Measurements from ENCODE around the gene TFDP1.

Gene TFDP1

GRCh38 chr13:113545455-113545930 lies 39.1 kb upstream of the TFDP1 start:
- Histone ChIP-seq H3K9me3 (no peaks in the 10 kb centered on the region), H3K36me3 (replicated peaks) (no peaks in the 10 kb centered on the region; the same call in 1 of the 2 replicates), H3K4me1 (0 out of 2 replicates have a peak, but pooled peaks cover 2% of the 10 kb centered on the region), H3K4me3 (no peak overlapping the region), H3K27me3 (ENCODE audit: low read depth) (no peaks in the 10 kb centered on the region)
- in situ Hi-C loops (cut with MboI; ENCODE audit: low sequenced_read_pairs), result no loop called here
- peak in 1 of 2 experiments; percentile 39 for DNase-seq (ENCODE audit: low spot score in 2 of 2)

GRCh38 chr13:113545931-113546516 lies 38.5 kb upstream of the TFDP1 start:
- in situ Hi-C loops (cut with MboI; ENCODE audit: low sequenced_read_pairs), result no loop called here
- peak in 1 of 2 experiments; percentile 8 for DNase-seq (ENCODE audit: low spot score in 2 of 2)

GRCh38 chr13:113546571-113547237 lies 37.8 kb upstream of the TFDP1 start:
- Histone ChIP-seq H3K4me1 (0 out of 2 replicates have a peak, but pooled peaks cover 2% of the 10 kb centered on the region), H3K27me3 (ENCODE audit: low read depth) (no peaks in the 10 kb centered on the region), H3K36me3 (replicated peaks) (peaks cover 3% of the 10 kb centered on the region; the same call in 1 of the 2 replicates), H3K4me3 (no peak overlapping the region), H3K9me3 (no peaks in the 10 kb centered on the region)
- in situ Hi-C loops (cut with MboI; ENCODE audit: low sequenced_read_pairs), result no loop called here
- peak in 1 of 2 experiments; percentile 5 for DNase-seq (ENCODE audit: low spot score in 2 of 2)

More at GRCh38 chr13:113545931-113546516, 38.5 kb upstream of the TFDP1 start:
- no peak overlapping the region for H3K4me3 ChIP-seq
- no peaks in the 10 kb centered on the region for H3K27me3 ChIP-seq (ENCODE audit: low read depth)
- H3K36me3 ChIP-seq (replicated peaks), result no peaks in the 10 kb centered on the region
- 0 out of 2 replicates have a peak, but pooled peaks cover 2% of the 10 kb centered on the region for H3K4me1 ChIP-seq
- no peaks in the 10 kb centered on the region for H3K9me3 ChIP-seq

- Histone ChIP-seq H3K36me3 (replicated peaks) (peaks cover 5% of the 10 kb centered on the region; the same call in 1 of the 2 replicates), H3K27me3 (ENCODE audit: low read depth) (no peaks in the 10 kb centered on the region), H3K4me3 (no peak overlapping the region), H3K4me1 (0 out of 2 replicates have a peak, but pooled peaks cover 2% of the 10 kb centered on the region), H3K9me3 (no peaks in the 10 kb centered on the region)
- in situ Hi-C loops (cut with MboI; ENCODE audit: low sequenced_read_pairs), result no loop called here
- DNase-seq (ENCODE audit: low spot score in 2 of 2), result peak in 1 of 2 experiments; percentile 5
These were observed 37.1 kb upstream of the TFDP1 start for GRCh38 chr13:113547238-113547971.

GRCh38 chr13:113548171-113548641 lies 36.3 kb upstream of the TFDP1 start:
- H3K9me3 ChIP-seq, result no peaks in the 10 kb centered on the region
- peaks cover 5% of the 10 kb centered on the region; the same call in 1 of the 2 replicates for H3K36me3 ChIP-seq (replicated peaks)
- no peaks in the 10 kb centered on the region for H3K27me3 ChIP-seq (ENCODE audit: low read depth)
- 0 out of 2 replicates have a peak, but pooled peaks cover 2% of the 10 kb centered on the region for H3K4me1 ChIP-seq
- peak in 1 of 2 experiments; percentile 7 for DNase-seq (ENCODE audit: low spot score in 2 of 2)
- no peak overlapping the region for H3K4me3 ChIP-seq
- in situ Hi-C loops (cut with MboI; ENCODE audit: low sequenced_read_pairs), result no loop called here

- peaks cover 5% of the 10 kb centered on the region; the same call in 1 of the 2 replicates for H3K36me3 ChIP-seq (replicated peaks)
- no peak overlapping the region for H3K4me3 ChIP-seq
- in situ Hi-C loops (cut with MboI; ENCODE audit: low sequenced_read_pairs), result no loop called here
- H3K27me3 ChIP-seq (ENCODE audit: low read depth), result no peaks in the 10 kb centered on the region
- H3K4me1 ChIP-seq, result 0 out of 2 replicates have a peak, but pooled peaks cover 2% of the 10 kb centered on the region
- DNase-seq (ENCODE audit: low spot score in 2 of 2), result peak in 1 of 2 experiments; percentile 5
- H3K9me3 ChIP-seq, result no peaks in the 10 kb centered on the region
These were observed 35.6 kb upstream of the TFDP1 start for GRCh38 chr13:113548778-113549621.

GRCh38 chr13:113550453-113550852 lies 34.1 kb upstream of the TFDP1 start:
- Histone ChIP-seq H3K36me3 (replicated peaks) (peaks cover 5% of the 10 kb centered on the region; the same call in 1 of the 2 replicates), H3K4me1 (no peaks in the 10 kb centered on the region), H3K4me3 (no peak overlapping the region), H3K9me3 (no peaks in the 10 kb centered on the region), H3K27me3 (ENCODE audit: low read depth) (no peaks in the 10 kb centered on the region)
- peak in 1 of 2 experiments; percentile 1 for DNase-seq (ENCODE audit: low spot score in 2 of 2)
- in situ Hi-C loops (cut with MboI; ENCODE audit: low sequenced_read_pairs), result no loop called here

- Histone ChIP-seq H3K4me3 (no peak overlapping the region), H3K27me3 (ENCODE audit: low read depth) (no peaks in the 10 kb centered on the region), H3K36me3 (replicated peaks) (peaks cover 5% of the 10 kb centered on the region; the same call in 1 of the 2 replicates), H3K9me3 (no peaks in the 10 kb centered on the region), H3K4me1 (no peaks in the 10 kb centered on the region)
- in situ Hi-C loops (cut with MboI; ENCODE audit: low sequenced_read_pairs), result no loop called here
- DNase-seq (ENCODE audit: low spot score in 2 of 2), result peak in 1 of 2 experiments; percentile 5
These were observed 33.2 kb upstream of the TFDP1 start for GRCh38 chr13:113551081-113552000.

- Histone ChIP-seq H3K27me3 (ENCODE audit: low read depth) (no peaks in the 10 kb centered on the region), H3K4me1 (no peaks in the 10 kb centered on the region), H3K36me3 (replicated peaks) (peaks cover 5% of the 10 kb centered on the region; the same call in 1 of the 2 replicates), H3K4me3 (no peak overlapping the region), H3K9me3 (no peaks in the 10 kb centered on the region)
- peak in 1 of 2 experiments; percentile 1 for DNase-seq (ENCODE audit: low spot score in 2 of 2)
- in situ Hi-C loops (cut with MboI; ENCODE audit: low sequenced_read_pairs), result no loop called here
These were observed 32.5 kb upstream of the TFDP1 start for GRCh38 chr13:113552079-113552478.

- Histone ChIP-seq H3K4me3 (no peak overlapping the region), H3K4me1 (no peaks in the 10 kb centered on the region), H3K36me3 (replicated peaks) (peaks cover 5% of the 10 kb centered on the region; the same call in 1 of the 2 replicates), H3K27me3 (ENCODE audit: low read depth) (no peaks in the 10 kb centered on the region), H3K9me3 (no peaks in the 10 kb centered on the region)
- in situ Hi-C loops (cut with MboI; ENCODE audit: low sequenced_read_pairs), result no loop called here
- DNase-seq (ENCODE audit: low spot score in 2 of 2), result peak in 1 of 2 experiments; percentile 3
These were observed 31.6 kb upstream of the TFDP1 start for GRCh38 chr13:113552786-113553434.

- no peak for DNase-seq (ENCODE audit: low spot score in 2 of 2)
- in situ Hi-C loops (cut with MboI; ENCODE audit: low sequenced_read_pairs), result no loop called here
- no peak overlapping the region for H3K4me3 ChIP-seq
- H3K9me3 ChIP-seq, result no peaks in the 10 kb centered on the region
- no peaks in the 10 kb centered on the region for H3K4me1 ChIP-seq
- H3K27me3 ChIP-seq (ENCODE audit: low read depth), result no peaks in the 10 kb centered on the region
- peaks cover 5% of the 10 kb centered on the region; the same call in 1 of the 2 replicates for H3K36me3 ChIP-seq (replicated peaks)
These were observed 30.8 kb upstream of the TFDP1 start for GRCh38 chr13:113553511-113554332.

All from HAP-1 (cell line).